Tibial nerve (tissue), 3 donors: ENCODE results near the gene PRKCB.

Source experiments
- POLR2A ChIP-seq, 2 donors: fragments of 450-650 bp; IDR thresholded peaks; one replicate each; pipeline ENCODE4 v1.6.1; 2017; ENCODE audit warnings: antibody characterized with exemption in 2 of 2, mild to moderate bottlenecking in 2 of 2, moderate library complexity in 2 of 2
- TF ChIP-seq, protein P1 (sequence below), 5 experiments: fragments of 200-600 bp in 3 of 5; fragments of 450-650 bp in 2 of 5; sonication (generic) in 3 of 5; IDR thresholded peaks; one replicate each; pipeline ENCODE4 v1.5.1; 2016 to 2019; ENCODE audit warnings: antibody characterized with exemption in 5 of 5, mild to moderate bottlenecking in 3 of 5, moderate library complexity in 2 of 5

DNA sequence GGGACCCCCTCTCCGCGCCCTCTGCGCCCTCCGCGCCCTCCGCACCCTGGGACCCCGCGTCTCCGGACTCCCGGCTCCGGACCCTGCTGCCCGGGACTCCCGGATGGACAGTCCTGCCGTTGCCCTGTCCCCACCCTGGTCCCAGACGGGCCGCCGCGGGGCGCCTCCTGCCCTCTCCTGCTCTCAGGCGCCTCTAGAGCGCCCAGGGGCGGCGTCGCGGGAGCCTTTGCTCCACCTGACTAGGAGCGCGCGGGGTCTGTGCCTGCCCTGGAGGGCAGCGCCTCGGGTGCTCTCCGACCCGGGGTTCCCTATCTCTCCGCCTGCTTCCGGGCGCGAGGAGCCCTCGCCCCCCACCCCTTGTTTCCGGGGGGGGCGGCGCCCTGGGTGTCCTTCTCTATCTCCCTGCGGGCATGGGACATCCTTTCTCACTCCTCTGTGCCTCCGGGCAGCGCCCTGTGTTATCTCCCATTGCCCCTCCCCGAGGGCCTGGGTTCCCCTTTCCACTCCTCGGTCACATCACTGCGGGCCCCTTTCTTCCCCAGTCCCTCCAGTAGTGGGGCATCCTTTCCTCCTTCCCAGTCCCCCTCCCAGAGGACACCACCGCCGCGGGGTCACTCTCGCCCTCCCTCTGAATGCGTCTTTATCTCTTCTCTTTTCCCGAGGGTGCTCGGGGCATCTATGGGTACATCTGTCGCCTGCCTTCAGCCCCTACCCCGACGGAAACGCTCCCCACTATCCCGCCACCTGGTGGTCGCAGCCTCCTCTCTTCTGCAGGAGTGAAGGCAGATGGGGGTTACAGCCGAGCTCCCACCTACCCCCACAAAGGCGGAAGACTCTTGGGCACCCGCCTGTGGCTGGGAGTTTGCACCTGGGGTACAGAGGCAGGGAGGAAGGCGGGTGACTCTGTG is 875 bp downstream of the PRKCB start:
- TF ChIP-seq, protein P1, sequence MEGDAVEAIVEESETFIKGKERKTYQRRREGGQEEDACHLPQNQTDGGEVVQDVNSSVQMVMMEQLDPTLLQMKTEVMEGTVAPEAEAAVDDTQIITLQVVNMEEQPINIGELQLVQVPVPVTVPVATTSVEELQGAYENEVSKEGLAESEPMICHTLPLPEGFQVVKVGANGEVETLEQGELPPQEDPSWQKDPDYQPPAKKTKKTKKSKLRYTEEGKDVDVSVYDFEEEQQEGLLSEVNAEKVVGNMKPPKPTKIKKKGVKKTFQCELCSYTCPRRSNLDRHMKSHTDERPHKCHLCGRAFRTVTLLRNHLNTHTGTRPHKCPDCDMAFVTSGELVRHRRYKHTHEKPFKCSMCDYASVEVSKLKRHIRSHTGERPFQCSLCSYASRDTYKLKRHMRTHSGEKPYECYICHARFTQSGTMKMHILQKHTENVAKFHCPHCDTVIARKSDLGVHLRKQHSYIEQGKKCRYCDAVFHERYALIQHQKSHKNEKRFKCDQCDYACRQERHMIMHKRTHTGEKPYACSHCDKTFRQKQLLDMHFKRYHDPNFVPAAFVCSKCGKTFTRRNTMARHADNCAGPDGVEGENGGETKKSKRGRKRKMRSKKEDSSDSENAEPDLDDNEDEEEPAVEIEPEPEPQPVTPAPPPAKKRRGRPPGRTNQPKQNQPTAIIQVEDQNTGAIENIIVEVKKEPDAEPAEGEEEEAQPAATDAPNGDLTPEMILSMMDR (IDR thresholded peaks at IDR 0.05): no peak
- TF ChIP-seq POLR2A (IDR thresholded peaks at IDR 0.05): no peak
